ENCODE results near the gene SLC6A11. TPM values are rescaled to one million over a fixed set of nuclear protein-coding genes. Genes with fewer than 3 reads are reported as not detected.

The SLC6A11 gene
- total and polyA plus RNA-seq, 2 experiments from 2014 or later: 0.18 TPM; not detected in 1

- no peak overlapping the region for H3K4me3 ChIP-seq
- H3K4me1 ChIP-seq (ENCODE audit: low read depth): no peaks in the 10 kb centered on the region
- no peak for DNase-seq (ENCODE audit: low read depth in 1 of 2, low spot score in 1 of 2)
- no peaks in the 10 kb centered on the region for H3K36me3 ChIP-seq
- no peaks in the 10 kb centered on the region for H3K9me3 ChIP-seq (ENCODE audit: low read depth)
- H3K27me3 ChIP-seq: no peaks in the 10 kb centered on the region
- TF ChIP-seq CTCF (IDR thresholded peaks at IDR 0.05; ENCODE audit: low read depth, low read length): no peak
- H3K27ac ChIP-seq: no peak overlapping the region
Measured at GRCh38 chr3:10907262-10907661, 91.2 kb downstream of the SLC6A11 start.

- Histone ChIP-seq H3K9me3 (ENCODE audit: low read depth) (no peaks in the 10 kb centered on the region), H3K36me3 (no peaks in the 10 kb centered on the region), H3K4me3 (no peak overlapping the region), H3K4me1 (ENCODE audit: low read depth) (no peaks in the 10 kb centered on the region), H3K27ac (no peak overlapping the region), H3K27me3 (no peaks in the 10 kb centered on the region)
- no peak for DNase-seq (ENCODE audit: low read depth in 1 of 2, low spot score in 1 of 2)
- no peak for TF ChIP-seq CTCF (IDR thresholded peaks at IDR 0.05; ENCODE audit: low read depth, low read length)
Measured at GRCh38 chr3:10910367-10910766, 94.3 kb downstream of the SLC6A11 start.

GRCh38 chr3:10911350-10912002 is 95.4 kb downstream of the SLC6A11 start:
- no peak for DNase-seq (ENCODE audit: low read depth in 1 of 2, low spot score in 1 of 2)
- TF ChIP-seq CTCF (IDR thresholded peaks at IDR 0.05; ENCODE audit: low read depth, low read length): no peak
- Histone ChIP-seq H3K27me3 (no peaks in the 10 kb centered on the region), H3K36me3 (no peaks in the 10 kb centered on the region), H3K27ac (no peak overlapping the region), H3K4me3 (no peak overlapping the region), H3K9me3 (ENCODE audit: low read depth) (no peaks in the 10 kb centered on the region), H3K4me1 (ENCODE audit: low read depth) (no peaks in the 10 kb centered on the region)

GRCh38 chr3:10912786-10913185 is 96.8 kb downstream of the SLC6A11 start:
- H3K27ac ChIP-seq: no peak overlapping the region
- H3K4me1 ChIP-seq (ENCODE audit: low read depth): no peaks in the 10 kb centered on the region
- no peaks in the 10 kb centered on the region for H3K36me3 ChIP-seq
- no peaks in the 10 kb centered on the region for H3K9me3 ChIP-seq (ENCODE audit: low read depth)
- TF ChIP-seq CTCF (IDR thresholded peaks at IDR 0.05; ENCODE audit: low read depth, low read length): no peak
- no peak for DNase-seq (ENCODE audit: low read depth in 1 of 2, low spot score in 1 of 2)
- H3K27me3 ChIP-seq: no peaks in the 10 kb centered on the region
- H3K4me3 ChIP-seq: no peak overlapping the region

- no peak for TF ChIP-seq CTCF (IDR thresholded peaks at IDR 0.05; ENCODE audit: low read depth, low read length)
- Histone ChIP-seq H3K36me3 (no peaks in the 10 kb centered on the region), H3K27me3 (peaks cover 2% of the 10 kb centered on the region), H3K4me1 (ENCODE audit: low read depth) (no peaks in the 10 kb centered on the region), H3K27ac (no peak overlapping the region), H3K4me3 (no peak overlapping the region), H3K9me3 (ENCODE audit: low read depth) (no peaks in the 10 kb centered on the region)
- no peak for DNase-seq (ENCODE audit: low read depth in 1 of 2, low spot score in 1 of 2)
Measured at GRCh38 chr3:10915376-10915775, 99.3 kb downstream of the SLC6A11 start.

Measured in cardiac muscle cell (in vitro differentiated cells and primary cell).